HFFc6 (cell line): ENCODE measurements around the gene PILRA. TPM values are rescaled to one million over a fixed set of nuclear protein-coding genes. Genes with fewer than 3 reads are reported as not detected.

Source experiments
- DNase-seq: peaks from one replicate; pipeline ENCODE4 v3.0.0-alpha.2; 2018
- H3K27ac Mint-ChIP-seq: 2 replicates; pipeline ENCODE4 v1.8.0; 2020; ENCODE audit warnings: mild to moderate bottlenecking, mixed read lengths
- H3K27me3 Mint-ChIP-seq: 2 replicates; pipeline ENCODE4 v1.8.0; 2021; ENCODE audit warnings: mild to moderate bottlenecking, moderate library complexity, mixed read lengths; ENCODE audit not compliant: insufficient read depth
- H3K36me3 Mint-ChIP-seq: 2 replicates; pipeline ENCODE4 v1.8.0; 2021; ENCODE audit warnings: low read depth, mixed read lengths
- H3K4me1 Mint-ChIP-seq: 2 replicates; pipeline ENCODE4 v1.8.0; 2020; ENCODE audit warnings: low read depth, mixed read lengths
- H3K4me3 Mint-ChIP-seq: 2 replicates; pipeline ENCODE4 v1.8.0; 2020; ENCODE audit warnings: mild to moderate bottlenecking, moderate library complexity, mixed read lengths
- H3K9me3 Mint-ChIP-seq: 2 replicates; pipeline ENCODE4 v1.8.0; 2020; ENCODE audit warnings: mild to moderate bottlenecking, mixed read lengths
- CTCF ChIP-seq: fragments of 200-600 bp; sonication (generic); IDR thresholded peaks from 2 replicates; pipeline ENCODE4 v1.5.0; 2021; ENCODE audit warnings: antibody characterized with exemption, mild to moderate bottlenecking
- total RNA-seq, 6 experiments: library from RNA; stranded (reverse); fragmentation: NEBNext Ultra II Directional; extraction: Animal tissue kit (Norgen Biotek cat#: 25700); gene quantifications; 2 replicates in 1 of 6; 3 replicates in 5 of 6; pipeline ENCODE4 v1.2.3, GENCODE V29; 2021

Gene PILRA
- total RNA-seq, 6 experiments from 2014 or later: 0.30 to 0.34 (median 0.31) TPM; not detected in 2

GRCh38 chr7:100413889-100414288 lies 40.6 kb downstream of the PILRA start:
- H3K9me3 Mint-ChIP-seq: no peaks in the 10 kb centered on the region
- no peak overlapping the region for H3K27ac Mint-ChIP-seq
- H3K27me3 Mint-ChIP-seq: peaks cover 6% of the 10 kb centered on the region; the same call in 1 of the 2 replicates
- no peak overlapping the region for H3K4me3 Mint-ChIP-seq
- no peak for TF ChIP-seq CTCF
- no peaks in the 10 kb centered on the region for H3K4me1 Mint-ChIP-seq
- no peaks in the 10 kb centered on the region for H3K36me3 Mint-ChIP-seq
- no peak for DNase-seq

GRCh38 chr7:100415448-100415847 lies 42.2 kb downstream of the PILRA start:
- no peak overlapping the region for H3K4me3 Mint-ChIP-seq

DNA sequence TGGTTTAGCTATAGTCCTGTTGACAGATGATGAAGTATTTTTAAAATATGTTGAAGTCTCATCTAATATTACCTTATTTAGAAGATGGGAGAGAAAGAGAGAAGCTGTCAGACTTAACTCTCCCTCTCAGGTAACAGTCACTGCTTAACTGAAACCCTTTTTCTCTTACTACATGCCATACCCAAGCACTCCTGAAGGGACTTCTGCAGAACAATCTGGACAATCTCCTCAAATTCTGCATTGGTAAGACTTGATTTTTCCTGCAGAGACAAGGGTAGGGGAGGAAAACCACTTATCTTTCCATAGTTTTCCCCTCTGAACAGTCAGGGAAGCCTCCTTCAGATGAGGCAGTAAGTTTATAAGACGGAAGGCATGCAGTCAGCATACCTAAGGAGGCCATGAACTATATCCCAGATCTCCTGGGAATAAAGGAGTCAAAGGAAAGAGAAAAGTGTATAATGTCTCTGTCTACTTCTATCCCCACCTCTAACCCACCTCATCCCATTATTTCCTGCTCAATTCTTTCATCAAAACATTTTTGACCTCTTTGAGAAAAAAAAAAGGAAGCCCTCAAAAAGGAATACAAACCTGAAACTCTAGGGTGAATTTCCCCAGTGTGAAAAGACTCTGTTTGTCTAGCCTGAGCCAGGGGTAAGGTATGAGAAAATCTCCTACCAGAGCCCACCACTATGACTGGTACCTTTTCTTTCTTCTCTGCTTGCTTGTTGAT lies 45.8 kb downstream of the PILRA start:
- H3K4me3 Mint-ChIP-seq: no peak overlapping the region
- H3K27me3 Mint-ChIP-seq: no peaks in the 10 kb centered on the region
- H3K27ac Mint-ChIP-seq: no peak overlapping the region

More at GRCh38 chr7:100415448-100415847, 42.2 kb downstream of the PILRA start:
- Mint-ChIP-seq H3K27ac (no peak overlapping the region), H3K36me3 (no peaks in the 10 kb centered on the region), H3K27me3 (peaks cover 6% of the 10 kb centered on the region; the same call in 1 of the 2 replicates), H3K9me3 (no peaks in the 10 kb centered on the region), H3K4me1 (no peaks in the 10 kb centered on the region)
- no peak for DNase-seq
- no peak for TF ChIP-seq CTCF

DNA sequence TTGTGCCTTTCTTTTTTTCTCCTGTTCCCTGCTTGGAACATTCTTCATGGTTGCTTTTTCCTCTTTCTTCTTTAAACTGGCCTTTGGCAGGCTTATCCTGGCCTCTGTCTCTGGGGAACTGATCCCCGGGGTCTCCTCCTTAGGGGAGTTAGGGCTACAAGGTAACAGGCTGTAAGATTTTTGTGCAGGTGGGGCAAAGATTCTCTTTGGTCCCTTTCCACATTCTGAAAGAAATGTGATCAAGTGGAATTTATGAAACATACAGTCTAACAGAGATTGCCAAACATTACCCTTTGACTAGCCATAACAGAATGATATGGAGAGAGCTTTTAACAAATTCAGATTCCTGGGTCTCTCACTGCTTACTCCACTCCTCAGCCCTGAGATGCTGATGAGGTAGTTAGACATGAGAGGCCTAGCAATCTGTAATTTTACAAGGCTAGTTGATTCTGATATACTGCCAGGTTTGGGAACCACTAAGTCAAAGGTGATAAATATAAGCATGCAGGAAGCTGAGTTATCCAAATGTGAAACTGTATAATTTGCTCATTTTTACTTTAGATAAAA lies 46.5 kb downstream of the PILRA start:
- no peaks in the 10 kb centered on the region for H3K36me3 Mint-ChIP-seq
- no peak for DNase-seq
- H3K27me3 Mint-ChIP-seq: no peaks in the 10 kb centered on the region

More for the DNA sequence above, 45.8 kb downstream of the PILRA start:
- TF ChIP-seq CTCF: peak; percentile 28; the same call in 1 of the 2 replicates
- Mint-ChIP-seq H3K9me3 (no peaks in the 10 kb centered on the region), H3K4me1 (no peaks in the 10 kb centered on the region), H3K36me3 (no peaks in the 10 kb centered on the region)
- DNase-seq: no peak

GRCh38 chr7:100423315-100423714 lies 50.0 kb downstream of the PILRA start:
- no peaks in the 10 kb centered on the region for H3K36me3 Mint-ChIP-seq
- H3K9me3 Mint-ChIP-seq: no peaks in the 10 kb centered on the region
- TF ChIP-seq CTCF: no peak
- H3K4me3 Mint-ChIP-seq: no peak overlapping the region
- no peak for DNase-seq
- peaks cover 3% of the 10 kb centered on the region for H3K27me3 Mint-ChIP-seq
- no peak overlapping the region for H3K27ac Mint-ChIP-seq
- H3K4me1 Mint-ChIP-seq: no peaks in the 10 kb centered on the region

More for the DNA sequence above, 46.5 kb downstream of the PILRA start:
- TF ChIP-seq CTCF: no peak
- Mint-ChIP-seq H3K27ac (no peak overlapping the region), H3K4me1 (no peaks in the 10 kb centered on the region), H3K9me3 (no peaks in the 10 kb centered on the region), H3K4me3 (no peak overlapping the region)
